Caco-2 (cell line): Measurements from ENCODE around the gene PTGES2. TPM values are rescaled to one million over a fixed set of nuclear protein-coding genes. Genes with fewer than 3 reads are reported as not detected.

ENCODE experiments used
- BruUV-seq: library from RNA; stranded (reverse); fragments of 400-500 nt; replicated peaks from 2 replicates; lab custom pipeline; 2021; lab: Mats Ljungman, UMichigan
- CTCF ChIA-PET: fragments of 300-600 bp; sonication (Branson Sonifier 250); formaldehyde crosslinking; loops from one replicate; lab custom pipeline; 2022; ENCODE audit warnings: antibody characterized with exemption; lab: Charles Lee
- POLR2A ChIA-PET: fragments of 300-600 bp; sonication (Branson Sonifier 250); formaldehyde crosslinking; loops from one replicate; lab custom pipeline; 2022; ENCODE audit warnings: antibody characterized with exemption; lab: Charles Lee
- DNase-seq, 2 experiments: peaks; one replicate each; pipeline versions ENCODE4 v3.0.0 to v3.0.0-alpha.2; 2020 to 2022
- H3K27me3 ChIP-seq: replicated peaks from 2 replicates; pipeline ENCODE4 v1.6.0; 2011; ENCODE audit warnings: low read length; ENCODE audit not compliant: control insufficient read depth, insufficient read depth
- H3K36me3 ChIP-seq: 2 replicates; pipeline ENCODE4 v1.5.1; 2011; ENCODE audit warnings: low read length; ENCODE audit not compliant: control insufficient read depth, insufficient read depth
- H3K4me1 ChIP-seq: fragments of 250-450 bp; sonication (Bioruptor Pico); 2 replicates; pipeline ENCODE4 v1.5.1; 2020; ENCODE audit warnings: mild to moderate bottlenecking
- H3K4me3 ChIP-seq: 2 replicates; pipeline ENCODE4 v1.5.1; 2011; ENCODE audit warnings: low read depth, mild to moderate bottlenecking, control low read depth, low read length
- H3K9me3 ChIP-seq: fragments of 250-450 bp; sonication (Bioruptor Pico); 2 replicates; pipeline ENCODE4 v1.5.1; 2020; ENCODE audit warnings: mild to moderate bottlenecking, moderate library complexity
- H3K27ac Mint-ChIP-seq: one replicate; pipeline ENCODE4 v1.8.0; 2022; ENCODE audit warnings: mixed read lengths; ENCODE audit not compliant: unreplicated experiment
- H3K27me3 Mint-ChIP-seq: one replicate; pipeline ENCODE4 v1.8.0; 2022; ENCODE audit warnings: mixed read lengths; ENCODE audit not compliant: insufficient read depth, unreplicated experiment
- H3K36me3 Mint-ChIP-seq: one replicate; pipeline ENCODE4 v1.8.0; 2022; ENCODE audit warnings: mild to moderate bottlenecking, mixed read lengths; ENCODE audit not compliant: insufficient read depth, unreplicated experiment
- H3K4me1 Mint-ChIP-seq: one replicate; pipeline ENCODE4 v1.8.0; 2022; ENCODE audit warnings: low read depth, mixed read lengths; ENCODE audit not compliant: unreplicated experiment
- H3K4me3 Mint-ChIP-seq: one replicate; pipeline ENCODE4 v1.8.0; 2022; ENCODE audit warnings: mild to moderate bottlenecking, moderate library complexity, mixed read lengths; ENCODE audit not compliant: unreplicated experiment
- H3K9me3 Mint-ChIP-seq: one replicate; pipeline ENCODE4 v1.8.0; 2022; ENCODE audit warnings: mixed read lengths; ENCODE audit not compliant: unreplicated experiment
- CTCF ChIP-seq, 2 experiments: fragments of 200-600 bp in 1 of 2; IDR thresholded peaks; 1 replicate in 1 of 2; 2 replicates in 1 of 2; pipeline versions ENCODE4 v1.5.1 to v1.8.0; 2011 to 2022; ENCODE audit warnings: antibody characterized with exemption in 1 of 2, control low read depth in 1 of 2, inconsistent platforms in 1 of 2, low read depth in 1 of 2, low read length in 1 of 2, mild to moderate bottlenecking in 1 of 2, moderate library complexity in 1 of 2; ENCODE audit not compliant: insufficient read depth in 1 of 2, severe bottlenecking in 1 of 2, unreplicated experiment in 1 of 2
- intact Hi-C: fragments of 100-400 bp; cut with micrococcal nuclease; formaldehyde crosslinking; loops from one replicate; pipeline ENCODE4 v1.10.0; 2022; ENCODE audit not compliant: unreplicated experiment
- total RNA-seq: library from RNA; stranded (reverse); gene quantifications from 2 replicates; pipeline ENCODE4 v1.2.3, GENCODE V29; 2022

The PTGES2 gene
- total RNA-seq, 1 experiment from 2014 or later, result 123 TPM

- no TSS peak for BruUV-seq
- peak in 1 of 2 experiments; percentile 30 for DNase-seq
These were observed 26.6 kb upstream of the PTGES2 start for GRCh38 chr9:128153947-128154695.

GRCh38 chr9:128153060-128153946, 25.8 kb upstream of the PTGES2 start:
- ChIA-PET CTCF (no interaction called here), POLR2A (no interaction called here)
- Mint-ChIP-seq H3K9me3 (no peaks in the 10 kb centered on the region), H3K27me3 (no peaks in the 10 kb centered on the region), H3K4me3 (no peak overlapping the region), H3K36me3 (no peaks in the 10 kb centered on the region), H3K27ac (no peak overlapping the region), H3K4me1 (no peaks in the 10 kb centered on the region)
- H3K36me3 ChIP-seq, result no peaks in the 10 kb centered on the region
- H3K27me3 ChIP-seq, result no peaks in the 10 kb centered on the region
- no peak for TF ChIP-seq CTCF (IDR thresholded peaks at IDR 0.05; ENCODE audit: insufficient read depth in 1 of 2, low read depth in 1 of 2, low read length in 1 of 2, severe bottlenecking in 1 of 2, unreplicated experiment in 1 of 2)
- H3K4me1 ChIP-seq, result no peaks in the 10 kb centered on the region
- intact Hi-C loops, result no loop called here
- no peak overlapping the region for H3K4me3 ChIP-seq
- no peaks in the 10 kb centered on the region for H3K9me3 ChIP-seq
- peak in 1 of 2 experiments; percentile 38 for DNase-seq
- no TSS peak for BruUV-seq

More at GRCh38 chr9:128153947-128154695, 26.6 kb upstream of the PTGES2 start:
- no peaks in the 10 kb centered on the region for H3K27me3 ChIP-seq
- H3K4me3 Mint-ChIP-seq, result no peak overlapping the region
- H3K36me3 Mint-ChIP-seq, result no peaks in the 10 kb centered on the region
- POLR2A ChIA-PET, result no interaction called here
- no peaks in the 10 kb centered on the region for H3K9me3 Mint-ChIP-seq
- H3K4me1 ChIP-seq, result no peaks in the 10 kb centered on the region
- H3K27ac Mint-ChIP-seq, result no peak overlapping the region
- CTCF ChIA-PET, result no interaction called here
- H3K27me3 Mint-ChIP-seq, result no peaks in the 10 kb centered on the region
- TF ChIP-seq CTCF (IDR thresholded peaks at IDR 0.05; ENCODE audit: insufficient read depth in 1 of 2, low read depth in 1 of 2, low read length in 1 of 2, severe bottlenecking in 1 of 2, unreplicated experiment in 1 of 2), result no peak
- H3K36me3 ChIP-seq, result no peaks in the 10 kb centered on the region
- H3K4me3 ChIP-seq, result no peak overlapping the region
- intact Hi-C loops, result no loop called here
- no peaks in the 10 kb centered on the region for H3K9me3 ChIP-seq
- no peaks in the 10 kb centered on the region for H3K4me1 Mint-ChIP-seq
